Adrenal gland (tissue), 5 donors: ENCODE measurements around the gene TEX22.

Experiments
- CTCF ChIP-seq, 6 experiments: fragments of 450-650 bp in 4 of 6; fragments of 200-600 bp in 2 of 6; sonication (generic) in 1 of 6; IDR thresholded peaks; 1 replicate in 5 of 6; 2 replicates in 1 of 6; pipeline versions ENCODE4 v1.5.1 to v1.8.0; 2016 to 2021; ENCODE audit warnings: antibody characterized with exemption in 6 of 6, mild to moderate bottlenecking in 2 of 6, moderate library complexity in 1 of 6
- POLR2A ChIP-seq, 2 donors: fragments of 450-650 bp; IDR thresholded peaks; one replicate each; pipeline ENCODE4 v1.6.1; 2017; ENCODE audit warnings: antibody characterized with exemption in 2 of 2, mild to moderate bottlenecking in 2 of 2, moderate library complexity in 1 of 2
- donor health status: DM: no; HTN: no; CAD: no.

- TF ChIP-seq CTCF (IDR thresholded peaks at IDR 0.05) (no peak), POLR2A (IDR thresholded peaks at IDR 0.05) (no peak)
Observed at GRCh38 chr14:105390849-105391500, 7.4 kb upstream of the TEX22 start.
